NCI-H2171 treated with DMSO at 0.1 percent for 48 hours (cell line): Measurements from ENCODE around the gene WSCD1.

Experiments
- DNase-seq: peaks from one replicate; lab custom pipeline; 2025; lab: John Stamatoyannopoulos, UW

The WSCD1 gene

GRCh38 chr17:6108382-6108781, 38.2 kb downstream of the WSCD1 start:
- no peak for DNase-seq

GRCh38 chr17:6108987-6109386, 38.8 kb downstream of the WSCD1 start:
- no peak for DNase-seq

DNA sequence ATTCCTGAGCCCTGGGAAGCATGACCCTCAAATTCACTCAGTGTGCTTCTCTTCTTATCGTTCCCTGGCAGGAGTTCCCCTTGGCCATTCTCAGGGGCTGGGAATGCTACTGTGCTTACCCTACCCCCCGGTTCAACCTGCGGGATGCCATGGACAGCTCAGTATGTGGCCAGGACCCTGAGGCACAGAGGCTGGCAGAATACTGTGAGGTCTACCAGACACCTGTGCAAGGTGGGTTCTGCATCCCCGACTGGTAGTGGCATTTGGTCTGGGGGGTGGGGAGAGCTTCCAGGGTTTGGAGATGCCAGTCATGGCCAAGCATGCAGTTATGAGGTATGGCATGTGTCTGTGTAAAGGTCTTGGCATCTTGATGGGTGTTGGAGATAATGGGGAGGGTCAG, 39.4 kb downstream of the WSCD1 start:
- no peak for DNase-seq

GRCh38 chr17:6110088-6110487, 39.9 kb downstream of the WSCD1 start:
- DNase-seq, result no peak

DNA sequence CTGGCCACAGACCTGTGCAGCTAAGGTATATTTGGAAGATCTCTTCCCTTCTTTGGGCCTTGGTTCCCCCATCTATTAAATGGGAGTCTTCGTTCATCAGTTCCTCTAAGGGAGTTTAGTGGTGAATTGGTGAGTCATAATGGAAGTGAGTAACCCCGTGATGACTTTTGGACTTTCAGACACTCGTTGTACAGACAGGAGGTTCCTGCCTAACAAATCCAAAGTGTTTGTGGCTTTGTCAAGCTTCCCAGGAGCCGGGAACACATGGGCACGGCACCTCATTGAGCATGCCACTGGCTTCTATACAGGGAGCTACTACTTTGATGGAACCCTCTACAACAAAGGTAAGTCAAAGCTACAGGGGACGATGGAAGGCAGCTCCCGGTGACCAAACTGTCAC, 40.4 kb downstream of the WSCD1 start:
- DNase-seq, result no peak

- no peak for DNase-seq
These were observed 50.2 kb downstream of the WSCD1 start for GRCh38 chr17:6120351-6120750.

DNA sequence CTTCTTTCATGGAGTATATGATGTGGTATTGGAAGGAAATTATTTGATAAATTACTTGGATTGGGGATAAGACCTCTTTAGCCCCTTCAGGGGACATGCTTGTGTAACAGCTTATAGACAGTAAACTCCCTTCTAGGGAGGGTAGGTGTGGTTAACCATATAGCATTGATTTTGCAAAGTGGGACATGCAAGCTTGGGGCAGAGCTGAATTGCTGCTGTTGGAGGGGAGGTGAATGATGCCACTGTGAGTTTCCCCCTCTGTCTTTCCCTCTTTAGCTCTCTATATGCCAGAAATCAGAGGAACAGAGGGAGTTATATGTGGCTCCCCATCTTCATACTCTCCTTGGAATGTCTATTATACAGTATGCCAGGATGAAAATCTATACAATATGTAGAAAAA, 54.7 kb downstream of the WSCD1 start:
- DNase-seq, result no peak

GRCh38 chr17:6126768-6127167, 56.6 kb downstream of the WSCD1 start:
- DNase-seq, result no peak

- DNase-seq, result no peak
These were observed 64.5 kb downstream of the WSCD1 start for GRCh38 chr17:6134721-6135120.

GRCh38 chr17:6135236-6135635, 65.1 kb downstream of the WSCD1 start:
- DNase-seq, result peak; percentile 7

DNA sequence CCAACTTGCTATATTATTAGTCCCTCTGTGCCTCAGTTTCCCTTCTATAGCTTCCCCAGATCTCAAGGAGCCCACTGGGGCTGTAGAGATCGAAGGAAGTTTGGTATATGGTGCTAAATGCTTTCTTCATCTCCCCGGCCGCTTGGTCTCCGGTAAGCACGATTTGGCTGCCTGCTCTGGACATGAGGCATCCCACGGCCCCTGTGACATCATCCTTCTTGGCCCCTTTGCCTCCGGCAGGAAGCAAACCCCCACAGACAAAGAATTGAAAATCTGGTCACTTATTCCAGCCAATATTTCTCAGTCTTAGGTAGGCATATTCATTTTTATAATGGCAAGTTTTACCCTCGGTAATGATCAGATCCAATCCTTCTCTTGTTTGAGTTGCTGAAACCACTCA, 65.8 kb downstream of the WSCD1 start:
- no peak for DNase-seq

- DNase-seq, result peak; percentile 41
These were observed 67.7 kb downstream of the WSCD1 start for GRCh38 chr17:6137716-6138502.

DNA sequence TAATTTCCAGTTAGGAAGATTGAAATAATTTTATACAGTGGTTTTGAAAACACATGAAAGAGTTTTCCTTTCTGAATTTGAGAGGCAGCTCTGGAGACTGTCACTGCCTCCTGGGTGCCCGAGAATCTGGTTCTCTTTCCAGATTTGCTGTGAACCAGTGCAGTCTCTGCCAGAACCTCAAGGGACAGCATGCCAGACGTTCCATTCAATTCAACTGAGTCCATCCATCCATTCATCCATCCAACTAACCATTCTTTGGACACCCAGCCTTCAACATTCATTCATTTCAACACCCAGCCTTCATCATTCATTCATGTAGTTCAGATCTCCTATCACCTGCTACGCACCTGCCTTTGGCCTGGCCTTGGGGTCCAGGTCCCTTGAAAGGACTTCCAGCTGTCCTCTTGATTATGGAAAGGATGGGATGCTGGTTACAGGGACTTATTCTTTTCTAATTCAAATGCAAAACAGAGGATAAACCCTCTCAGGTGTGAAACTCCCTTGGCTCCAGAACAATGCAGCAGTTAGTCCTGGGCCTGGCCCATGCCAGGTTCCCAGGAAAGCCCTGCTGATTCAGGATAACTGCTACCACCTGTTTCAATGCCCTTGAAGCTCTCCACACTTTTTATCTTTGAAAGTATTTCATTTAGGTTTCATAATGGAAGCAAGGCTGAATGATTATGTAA, 68.7 kb downstream of the WSCD1 start:
- no peak for DNase-seq

GRCh38 chr17:6139447-6139832, 69.3 kb downstream of the WSCD1 start:
- no peak for DNase-seq

GRCh38 chr17:6140188-6140587, 70.0 kb downstream of the WSCD1 start:
- no peak for DNase-seq

DNA sequence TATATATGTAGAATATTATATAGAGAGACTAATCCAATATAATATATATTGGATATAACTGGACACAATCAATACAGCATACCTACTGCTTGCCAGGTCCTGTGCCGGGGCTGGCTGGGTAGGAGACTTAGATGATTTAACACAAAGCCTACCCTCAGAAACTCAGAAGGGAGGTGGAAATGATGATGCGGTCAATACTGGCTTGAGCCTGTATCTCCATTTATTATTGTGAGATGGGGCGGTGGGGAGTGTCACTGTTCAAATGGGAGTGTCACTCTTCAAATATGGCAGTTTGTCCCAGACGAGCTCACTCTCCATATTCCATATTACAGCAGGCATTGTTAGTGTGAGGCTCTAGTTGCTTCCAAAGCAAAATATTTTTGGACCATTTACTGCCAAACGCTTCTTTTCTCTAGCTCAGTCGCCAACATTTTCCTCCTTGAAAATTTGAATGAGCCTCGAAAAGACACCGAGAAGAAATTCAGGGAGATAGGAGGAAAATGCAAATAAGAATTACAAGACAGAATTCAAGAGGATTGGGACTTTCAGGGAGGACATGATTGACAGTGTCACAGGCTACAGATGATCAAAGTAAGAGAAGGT, 70.7 kb downstream of the WSCD1 start:
- DNase-seq, result no peak

GRCh38 chr17:6142701-6143100, 72.5 kb downstream of the WSCD1 start:
- no peak for DNase-seq

DNA sequence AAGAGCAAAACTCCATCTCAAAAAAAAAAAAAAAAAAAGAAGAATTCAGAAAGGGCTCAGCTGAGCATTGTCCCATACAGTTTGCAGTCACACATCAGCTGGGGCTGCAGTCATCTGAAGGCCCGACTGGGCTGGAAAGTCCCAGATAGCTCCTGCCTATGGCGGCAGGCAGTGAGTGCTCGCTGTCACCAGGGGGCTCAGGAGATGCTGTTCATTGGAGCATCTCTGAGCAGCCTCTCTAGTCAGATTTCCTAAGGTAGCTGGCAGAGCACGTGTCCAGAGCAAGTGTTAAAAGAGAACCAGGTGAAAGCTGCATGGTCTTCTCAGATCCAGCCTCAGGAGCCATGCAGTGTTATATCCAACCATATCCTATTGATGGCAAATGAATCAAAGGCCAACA, 75.8 kb downstream of the WSCD1 start:
- no peak for DNase-seq

DNA sequence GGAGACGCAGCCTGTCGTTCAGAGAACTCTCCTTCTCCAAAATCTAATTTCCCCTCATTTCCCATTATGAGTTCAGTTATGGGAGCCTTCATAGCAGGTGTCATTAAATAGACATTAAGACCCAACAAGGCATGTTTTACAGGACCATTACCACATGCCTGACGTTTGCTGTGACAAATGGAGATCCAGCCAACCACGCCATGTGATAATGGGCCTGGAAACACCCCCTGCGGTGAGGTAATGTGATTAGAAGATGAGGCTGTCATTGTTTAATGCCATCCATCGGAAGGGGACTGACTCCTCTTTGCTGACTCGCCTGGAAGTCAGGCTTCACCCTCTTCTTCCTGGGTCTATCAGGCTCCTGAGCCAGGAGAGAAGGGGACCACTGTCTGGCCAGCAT, 76.9 kb downstream of the WSCD1 start:
- no peak for DNase-seq

- no peak for DNase-seq
These were observed 83.2 kb downstream of the WSCD1 start for GRCh38 chr17:6153375-6153774.

- no peak for DNase-seq
These were observed 87.5 kb downstream of the WSCD1 start for GRCh38 chr17:6157716-6158115.

DNA sequence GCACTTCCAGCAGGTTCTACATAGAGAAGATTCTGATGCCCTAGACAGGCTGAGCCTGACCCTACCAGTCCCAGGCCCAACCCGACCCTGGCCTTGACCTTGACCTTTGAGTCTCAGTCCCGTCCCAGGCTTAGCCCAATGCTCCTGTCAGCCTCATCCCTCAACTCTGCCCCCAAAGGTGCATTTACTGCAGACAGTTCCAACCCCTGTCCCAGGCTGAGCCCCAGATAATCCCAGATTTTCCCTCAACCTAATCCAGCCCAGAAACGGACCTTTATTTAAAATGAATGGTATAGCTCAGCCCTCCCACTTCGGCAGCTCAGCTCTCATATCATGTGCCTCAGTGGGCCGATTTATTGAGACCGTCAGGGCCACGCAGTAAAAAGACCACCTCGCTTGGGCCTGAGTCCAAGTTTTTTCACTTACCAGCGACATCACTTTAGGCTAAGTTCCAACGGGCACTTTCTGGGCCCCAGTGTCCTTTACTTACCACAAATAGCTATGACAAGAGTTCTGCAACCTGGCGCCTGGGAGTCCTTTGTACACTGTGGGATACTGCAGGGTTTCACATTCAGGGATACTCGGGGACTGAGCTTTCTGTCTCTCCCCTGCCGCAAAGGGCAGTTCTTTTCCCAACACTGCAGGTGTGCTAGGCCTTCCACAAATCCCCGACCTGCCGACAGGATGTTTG, 89.5 kb downstream of the WSCD1 start:
- no peak for DNase-seq

DNA sequence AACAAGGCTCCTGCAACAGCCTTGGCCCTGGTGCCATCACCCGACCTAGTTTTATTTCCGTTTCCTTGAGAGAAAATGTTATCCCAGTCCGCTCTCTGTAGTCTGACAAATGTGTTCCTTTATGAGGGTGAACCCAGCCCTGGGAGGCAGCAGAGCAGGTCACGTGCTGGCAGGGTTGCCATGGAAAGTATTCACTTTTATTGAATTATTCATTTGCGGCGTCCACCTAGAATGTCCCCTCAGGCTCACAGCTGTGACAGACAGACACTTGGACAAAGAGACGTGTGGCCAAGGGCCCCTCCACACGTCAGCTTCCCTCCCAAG, 90.0 kb downstream of the WSCD1 start:
- no peak for DNase-seq
